Pancreas (tissue), 10 donors: Measurements from ENCODE around the gene RIGI. TPM values are rescaled to one million over a fixed set of nuclear protein-coding genes. Genes with fewer than 3 reads are reported as not detected.
"Not testable (repeated sequence)": the region's sequence is repeated elsewhere in the genome, so short reads cannot be mapped to it uniquely, and the experiment has no call there.

Experiments
- ATAC-seq, 4 donors: fragments of 200-7000 bp; cut with Tn5 transposase; one replicate each; pipeline versions ENCODE4 v1.8.0 to v1.9.1; 2020; ENCODE audit warnings: mild to moderate bottlenecking in 4 of 4, moderate library complexity in 4 of 4
- DNase-seq, 6 donors: peaks; one replicate each; pipeline ENCODE4 v3.0.0-alpha.2; 2020
- FAIRE-seq: peaks from 2 replicates; lab custom pipeline; 2012; peaks lifted over from hg19 to GRCh38; lab: Jason Lieb, UNC
- H3K27ac ChIP-seq, 4 donors: fragments of 200-600 bp; sonication (generic); 1 replicate in 3 of 4; 2 replicates in 1 of 4; pipeline versions ENCODE4 v1.5.0 to v1.8.0; 2020
- H3K27me3 ChIP-seq, 4 donors: fragments of 200-600 bp; one replicate each; pipeline ENCODE4 v1.8.0; 2021
- H3K36me3 ChIP-seq, 3 donors: fragments of 200-600 bp; sonication (generic) in 1 of 3; one replicate each; pipeline versions ENCODE4 v1.5.0 to v1.8.0; 2020 to 2021
- H3K4me1 ChIP-seq, 3 donors: fragments of 200-600 bp; one replicate each; pipeline ENCODE4 v1.8.0; 2021
- H3K4me3 ChIP-seq, 4 donors: fragments of 200-600 bp; sonication (generic) in 2 of 4; one replicate each; pipeline versions ENCODE4 v1.5.0 to v1.8.0; 2020 to 2021
- H3K9me3 ChIP-seq, 4 donors: fragments of 200-600 bp; one replicate each; pipeline ENCODE4 v1.8.0; 2021
- CTCF ChIP-seq, 4 donors: fragments of 200-600 bp; sonication (generic) in 3 of 4; IDR thresholded peaks; one replicate each; pipeline versions ENCODE4 v1.5.0 to v1.8.0; 2021; ENCODE audit warnings: antibody characterized with exemption in 4 of 4
- WGBS, 2 donors: extraction: QIAGEN DNeasy Blood & Tissue Kit; methylation state at CpG; one replicate each; pipeline ENCODE4 v1.1.7; 2013; 5-methylcytosine and 5-hydroxymethylcytosine counted together
- intact Hi-C, 3 donors: fragments of 100-400 bp; cut with DNase I; formaldehyde crosslinking; loops; one replicate each; pipeline versions ENCODE4 v1.11.1 to v1.14.2; 2022
- polyA plus RNA-seq, 2 donors: library from polyadenylated mRNA; stranded (reverse); fragments of 200-250 nt; gene quantifications; one replicate each; pipeline ENCODE4 v1.2.3, GENCODE V29; 2013
- total RNA-seq, 6 donors: library from RNA; stranded (reverse); fragmentation: NEBNext Ultra II Directional in 4 of 6; extraction: Animal tissue kit (Norgen Biotek cat#: 25700) in 4 of 6; gene quantifications; one replicate each; pipeline versions ENCODE4 v1.2.1 to v1.2.4, GENCODE V29; 2021 to 2023
- donor health status: healthy with polysubstance abuse.
- donor health status: DM: no; HTN: no; CAD: no; lungs with moderate emphysema.
- donor health status: DM: no; HTN: no; CAD: no.
- donor health status: control.
- donor health status: control.
- donor health status: Bipolar disorder and iron deficiency.
- donor health status: DM: yes; HTN: yes; CAD: no.
- donor health status: DM: no; HTN: no; CAD: no.
- donor health status: DM: no; HTN: no; CAD: no.
- donor health status: DM: yes; HTN: yes; CAD: no.

The RIGI gene
- total and polyA plus RNA-seq, 8 donors, result 2.1 to 10.6 (median 3.9) TPM

GRCh38 chr9:32551276-32552051 lies 25.5 kb upstream of the RIGI start:
- no peak for FAIRE-seq
- TF ChIP-seq CTCF (IDR thresholded peaks at IDR 0.05), result no peak

GRCh38 chr9:32550562-32551275 lies 24.7 kb upstream of the RIGI start:
- H3K27ac ChIP-seq, result peak overlapping the region; percentile 79 to 97 (median 90)
- H3K36me3 ChIP-seq, result no peaks in the 10 kb centered on the region
- H3K27me3 ChIP-seq, result no peaks in the 10 kb centered on the region
- peaks cover 8 to 10% (median 10%) of the 10 kb centered on the region in 3 donors for H3K4me1 ChIP-seq
- H3K4me3 ChIP-seq, result peak overlapping the region; percentile 55 to 77 (median 72)
- H3K9me3 ChIP-seq, result no peaks in the 10 kb centered on the region
- TF ChIP-seq CTCF (IDR thresholded peaks at IDR 0.05), result no peak
- FAIRE-seq (no peak), ATAC-seq (peak; percentile 79 to 90 (median 84)), DNase-seq (peak; percentile 85 to 94 (median 88))
- intact Hi-C loops, result no loop called here
- 0 to 1% methylated on average over 55 to 75 of the region's 75 CpGs for WGBS, 2 donors

More at GRCh38 chr9:32551276-32552051, 25.5 kb upstream of the RIGI start:
- H3K36me3 ChIP-seq, result no peaks in the 10 kb centered on the region
- H3K4me1 ChIP-seq, result peaks cover 8 to 10% (median 10%) of the 10 kb centered on the region in 3 donors
- intact Hi-C loops, result no loop called here
- 0 to 1% methylated on average over 36 of the region's 36 CpGs for WGBS, 2 donors
- no peaks in the 10 kb centered on the region for H3K27me3 ChIP-seq
- DNase-seq, result peak in 3 of 6 donors; percentile 28 to 49 (median 40)
- no peaks in the 10 kb centered on the region for H3K9me3 ChIP-seq
- H3K4me3 ChIP-seq, result peak overlapping the region; percentile 55 to 77 (median 72)
- peak overlapping the region; percentile 79 to 97 (median 90) for H3K27ac ChIP-seq
- ATAC-seq, result peak; percentile 26 to 31 (median 28)

GRCh38 chr9:32550150-32550561 lies 24.2 kb upstream of the RIGI start:
- intact Hi-C loops, result no loop called here
- H3K4me3 ChIP-seq, result peak overlapping the region; percentile 55 to 77 (median 72)
- no peaks in the 10 kb centered on the region for H3K9me3 ChIP-seq
- ATAC-seq, result no peak
- no peak for TF ChIP-seq CTCF (IDR thresholded peaks at IDR 0.05)
- WGBS, 2 donors, result 2% methylated on average over 10 of the region's 10 CpGs
- no peak for DNase-seq
- FAIRE-seq, result no peak
- no peaks in the 10 kb centered on the region for H3K27me3 ChIP-seq
- peaks cover 8 to 10% (median 10%) of the 10 kb centered on the region in 3 donors for H3K4me1 ChIP-seq
- H3K36me3 ChIP-seq, result no peaks in the 10 kb centered on the region
- H3K27ac ChIP-seq, result peak overlapping the region; percentile 79 to 97 (median 90)

- DNase-seq, FAIRE-seq, H3K27ac ChIP-seq, ATAC-seq, intact Hi-C loops, H3K4me3 ChIP-seq, H3K36me3 ChIP-seq, H3K27me3 ChIP-seq, H3K9me3 ChIP-seq: not testable (repeated sequence)
- H3K4me1 ChIP-seq, result peaks cover 8 to 12% (median 10%) of the 10 kb centered on the region in 3 donors
- WGBS, 2 donors, result 95 to 99% methylated on average over 20 of the region's 20 CpGs
These were observed 22.2 kb upstream of the RIGI start for GRCh38 chr9:32548213-32548612.

- peaks cover 8 to 10% (median 9%) of the 10 kb centered on the region in 3 donors for H3K4me1 ChIP-seq
- TF ChIP-seq CTCF (IDR thresholded peaks at IDR 0.05), result no peak
- intact Hi-C loops, result no loop called here
- no peak for ATAC-seq
- no peak overlapping the region for H3K4me3 ChIP-seq
- no peak for DNase-seq
- no peak overlapping the region for H3K27ac ChIP-seq
- H3K9me3 ChIP-seq, result no peaks in the 10 kb centered on the region
- no peaks in the 10 kb centered on the region for H3K27me3 ChIP-seq
- peaks cover 0 to 5% (median 0%) of the 10 kb centered on the region in 3 donors for H3K36me3 ChIP-seq
- 84 to 93% methylated on average over 1 of the region's 1 CpG for WGBS, 2 donors
- no peak for FAIRE-seq
These were observed 19.9 kb upstream of the RIGI start for GRCh38 chr9:32545884-32546283.
